Astrocyte of the spinal cord (primary cell): Measurements from ENCODE around the gene VSX1.

Experiments
- DNase-seq: peaks from one replicate; pipeline ENCODE4 v3.0.0; 2011; ENCODE audit warnings: low read depth, low spot score
- H3K4me3 ChIP-seq: 2 replicates; pipeline ENCODE4 v1.5.1; 2011; ENCODE audit warnings: low read depth, mild to moderate bottlenecking, low read length, moderate library complexity
- in situ Hi-C: cut with HindIII; loops from 2 replicates; pipeline ENCODE4 v1.10.0; 2017; ENCODE audit warnings: low sequenced_read_pairs
- TF ChIP-seq, protein P1 (sequence below): IDR thresholded peaks from 2 replicates; pipeline ENCODE4 v1.5.1; 2012; ENCODE audit warnings: low read depth, mild to moderate bottlenecking, low read length, inconsistent platforms

The VSX1 gene

DNA sequence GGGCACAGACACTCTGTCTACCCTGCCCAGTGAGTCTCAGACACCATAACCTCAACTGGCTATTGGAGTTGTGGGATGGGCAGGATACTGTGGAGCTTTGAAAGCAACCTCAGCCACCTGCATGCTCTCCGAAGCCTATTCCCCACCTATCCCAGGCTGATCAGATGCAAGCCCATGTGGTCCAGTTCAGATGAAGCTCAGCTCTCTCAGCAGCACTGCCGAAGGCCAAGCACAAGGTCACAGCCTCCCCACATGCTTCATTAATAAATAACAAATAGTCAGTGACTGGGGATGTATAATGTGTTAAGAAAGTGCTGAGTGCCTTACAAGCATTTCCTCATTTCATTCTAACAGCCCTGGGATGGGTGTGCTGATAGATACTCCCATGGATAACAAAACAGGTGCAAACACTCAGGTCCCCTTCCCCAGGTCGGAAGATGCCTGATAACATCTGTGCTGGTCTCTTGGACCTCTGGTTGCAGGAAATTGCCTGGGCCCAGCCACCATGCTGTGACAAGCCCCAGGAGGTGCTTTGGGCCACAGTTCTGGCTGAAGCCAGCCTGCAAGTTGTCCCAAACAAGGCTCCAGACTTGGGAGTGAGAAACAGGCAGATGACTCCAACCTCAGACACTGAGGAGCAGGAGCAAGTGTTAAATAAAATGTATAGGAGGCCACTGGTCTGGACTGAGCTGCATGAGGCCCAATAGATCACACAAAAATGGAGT is 27.7 kb downstream of the VSX1 start:
- no peak for DNase-seq
- in situ Hi-C loops: no loop called here
- TF ChIP-seq, protein P1, sequence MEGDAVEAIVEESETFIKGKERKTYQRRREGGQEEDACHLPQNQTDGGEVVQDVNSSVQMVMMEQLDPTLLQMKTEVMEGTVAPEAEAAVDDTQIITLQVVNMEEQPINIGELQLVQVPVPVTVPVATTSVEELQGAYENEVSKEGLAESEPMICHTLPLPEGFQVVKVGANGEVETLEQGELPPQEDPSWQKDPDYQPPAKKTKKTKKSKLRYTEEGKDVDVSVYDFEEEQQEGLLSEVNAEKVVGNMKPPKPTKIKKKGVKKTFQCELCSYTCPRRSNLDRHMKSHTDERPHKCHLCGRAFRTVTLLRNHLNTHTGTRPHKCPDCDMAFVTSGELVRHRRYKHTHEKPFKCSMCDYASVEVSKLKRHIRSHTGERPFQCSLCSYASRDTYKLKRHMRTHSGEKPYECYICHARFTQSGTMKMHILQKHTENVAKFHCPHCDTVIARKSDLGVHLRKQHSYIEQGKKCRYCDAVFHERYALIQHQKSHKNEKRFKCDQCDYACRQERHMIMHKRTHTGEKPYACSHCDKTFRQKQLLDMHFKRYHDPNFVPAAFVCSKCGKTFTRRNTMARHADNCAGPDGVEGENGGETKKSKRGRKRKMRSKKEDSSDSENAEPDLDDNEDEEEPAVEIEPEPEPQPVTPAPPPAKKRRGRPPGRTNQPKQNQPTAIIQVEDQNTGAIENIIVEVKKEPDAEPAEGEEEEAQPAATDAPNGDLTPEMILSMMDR: no peak
- H3K4me3 ChIP-seq: no peak overlapping the region

DNA sequence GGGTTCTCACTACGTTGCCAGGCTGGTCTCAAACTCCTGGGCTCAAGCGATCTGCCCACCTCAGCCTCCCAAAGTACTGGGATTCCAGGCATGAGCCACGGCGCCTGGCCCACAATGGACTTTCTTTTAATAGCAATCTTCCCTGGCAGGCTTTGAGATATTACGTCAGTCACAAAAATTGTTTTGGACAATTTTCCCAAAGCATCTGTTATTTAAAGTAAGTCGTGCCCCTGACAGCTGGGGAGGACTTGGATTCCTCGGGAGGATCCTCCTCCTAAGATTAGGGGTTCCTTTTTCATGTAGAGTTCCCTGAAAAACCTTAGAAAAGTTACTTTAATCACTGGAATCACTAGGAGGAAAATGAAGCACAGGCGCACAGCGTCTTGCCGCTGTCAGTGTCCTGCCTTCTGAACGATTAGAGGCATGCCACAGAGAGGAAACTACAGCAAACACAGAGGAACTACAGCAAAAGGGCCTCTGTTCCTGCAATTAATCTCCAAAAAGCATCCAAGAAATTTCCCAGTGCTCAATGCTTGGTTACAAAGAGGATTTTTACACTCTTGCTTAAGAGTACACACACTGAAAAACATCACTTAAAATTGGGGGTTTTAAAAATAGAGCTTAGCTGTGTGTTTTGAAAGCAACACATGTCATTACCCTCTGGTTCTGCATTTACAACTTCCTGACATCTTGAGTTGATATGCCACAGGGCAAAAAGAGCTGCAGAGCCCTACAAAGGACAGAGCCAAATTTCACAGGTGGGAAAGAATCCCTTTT is 28.5 kb downstream of the VSX1 start:
- in situ Hi-C loops: no loop called here
- DNase-seq: peak; percentile 35
- TF ChIP-seq, protein P1: no peak
- H3K4me3 ChIP-seq: no peak overlapping the region

DNA sequence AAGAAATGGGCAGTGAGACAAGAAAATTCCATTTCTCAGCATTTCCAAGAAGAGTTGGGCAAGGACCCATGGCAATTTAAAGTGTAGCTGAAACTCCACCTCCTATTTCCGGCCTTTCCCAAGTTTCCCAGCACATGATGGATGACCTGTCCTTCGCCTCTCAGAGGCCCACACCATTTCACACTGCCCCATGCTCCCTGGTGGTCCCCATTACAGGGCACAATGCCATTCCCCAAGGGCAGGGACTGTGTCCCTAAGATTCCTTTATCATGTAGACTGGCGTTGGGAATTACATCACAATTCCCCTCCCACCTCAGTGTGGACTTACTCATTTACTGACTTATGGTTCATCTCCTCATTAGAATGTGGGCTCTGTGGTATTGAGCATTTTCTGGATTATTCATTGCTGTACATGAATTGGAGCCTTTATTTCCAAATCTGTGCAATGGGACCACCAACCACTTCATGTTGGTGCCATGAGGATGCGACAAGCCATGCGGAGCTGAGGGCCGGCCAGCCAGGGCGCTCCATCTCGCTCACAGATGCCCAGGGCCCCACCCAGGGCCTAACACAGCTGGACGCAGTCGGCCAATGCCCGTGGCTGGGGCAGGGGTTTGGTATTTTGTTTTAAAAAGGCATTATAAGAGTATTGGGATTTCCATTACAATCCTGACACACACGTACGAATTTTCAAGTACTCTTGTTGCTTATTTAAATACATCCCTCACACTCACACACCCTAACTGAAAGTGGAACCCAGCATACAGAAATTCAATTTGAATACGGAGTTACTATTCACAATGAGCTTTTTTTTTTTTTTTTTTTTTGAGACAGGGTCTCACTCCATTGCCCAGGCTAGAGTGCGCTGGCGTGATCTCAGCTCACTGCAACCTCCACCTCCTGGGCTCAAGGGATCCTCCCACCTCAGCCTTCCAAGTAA is 29.4 kb downstream of the VSX1 start:
- TF ChIP-seq, protein P1: no peak
- DNase-seq: no peak
- in situ Hi-C loops: no loop called here
- H3K4me3 ChIP-seq: no peak overlapping the region

DNA sequence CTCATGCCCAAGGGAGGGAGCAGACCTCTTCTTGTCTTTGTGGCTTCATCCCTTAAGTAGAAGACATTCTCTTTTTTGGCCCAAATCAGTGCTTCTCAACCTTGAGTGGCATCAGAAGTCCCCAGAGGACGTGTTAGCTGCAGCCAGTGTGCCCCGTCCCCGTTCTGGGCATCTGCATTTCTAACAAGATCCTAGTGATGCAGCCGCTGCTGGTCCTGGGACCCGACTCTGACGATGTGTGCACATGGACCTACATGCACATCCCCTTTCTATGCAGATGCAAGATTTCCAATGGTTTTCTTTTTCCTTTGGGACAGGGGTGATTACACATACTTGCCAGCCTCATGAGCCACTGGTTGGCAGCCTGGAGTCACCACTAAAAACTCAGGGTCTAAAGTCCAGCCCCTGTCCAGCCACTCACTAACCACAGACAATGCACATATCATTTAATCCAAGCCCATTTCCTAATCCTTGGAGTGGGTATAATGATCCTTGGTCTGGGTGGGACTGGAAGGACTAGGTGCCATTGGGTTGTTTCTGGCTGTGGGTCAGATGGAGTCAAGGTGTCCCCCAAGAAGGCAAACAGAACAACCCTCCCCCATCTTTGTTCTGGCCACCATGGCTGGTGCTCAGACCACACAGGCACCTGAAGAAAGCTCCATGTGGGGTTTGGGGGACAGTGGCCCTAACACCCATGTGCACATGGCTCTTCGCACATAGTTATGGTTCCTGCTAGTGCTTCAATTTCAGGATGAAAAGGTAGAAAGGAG is 30.4 kb downstream of the VSX1 start:
- no peak overlapping the region for H3K4me3 ChIP-seq
- in situ Hi-C loops: no loop called here
- TF ChIP-seq, protein P1: no peak
- no peak for DNase-seq

DNA sequence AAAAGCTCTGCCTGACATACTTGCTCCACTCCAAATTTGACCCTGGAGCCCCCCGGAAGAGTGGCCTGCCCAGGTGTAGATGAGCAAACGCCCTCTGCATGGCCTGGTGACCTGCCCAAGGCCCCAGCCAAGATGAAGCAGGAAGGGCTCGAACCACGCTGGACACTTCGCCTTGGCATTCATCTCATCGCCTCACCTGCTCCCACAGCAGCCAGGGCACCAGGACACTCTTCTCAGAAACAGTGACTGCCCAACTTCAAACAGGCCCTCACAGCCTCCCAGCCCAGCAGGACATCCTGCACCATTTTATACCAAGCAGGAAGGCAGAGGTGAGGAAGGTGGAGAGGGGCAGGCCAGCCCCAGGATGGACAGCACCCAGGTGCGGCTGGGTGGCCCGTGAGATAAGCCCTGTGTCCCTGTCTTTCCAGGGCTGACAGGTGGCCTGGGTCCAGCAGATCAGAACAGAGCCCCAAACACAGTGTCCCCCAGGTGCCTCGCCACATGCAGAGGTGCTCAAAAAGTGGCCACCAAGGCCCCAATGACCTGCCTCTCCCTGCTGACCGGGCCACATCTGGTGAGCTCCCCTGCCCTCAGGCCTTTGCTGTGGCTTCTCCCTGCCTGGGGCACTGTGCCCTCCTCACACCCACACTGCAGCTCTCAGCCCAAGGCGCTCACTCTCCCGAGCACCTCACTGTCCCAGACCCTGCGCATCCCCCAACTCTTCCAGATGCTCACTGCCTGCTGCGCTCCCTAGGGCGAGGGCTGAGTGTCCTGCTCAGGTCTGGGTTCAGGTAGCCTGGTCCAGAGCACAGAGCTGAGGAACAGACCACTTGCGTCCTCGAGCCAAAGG is 31.2 kb downstream of the VSX1 start:
- no peak for DNase-seq
- in situ Hi-C loops: no loop called here
- TF ChIP-seq, protein P1: no peak

More for the DNA sequence above, 31.2 kb downstream of the VSX1 start:
- no peak overlapping the region for H3K4me3 ChIP-seq
